LHCN-M2 (cell line): ENCODE results near the gene CMTM8. TPM values are rescaled to one million over a fixed set of nuclear protein-coding genes. Genes with fewer than 3 reads are reported as not detected.
A peak's percentile ranks its signal among the peaks of the same experiment; 100 is the strongest.
"Not testable (repeated sequence)": the region's sequence is repeated elsewhere in the genome, so short reads cannot be mapped to it uniquely, and the experiment has no call there.

Experiments used
- DNase-seq: peaks from one replicate; pipeline ENCODE4 v3.0.0-alpha.2; 2012; ENCODE audit warnings: low read depth
- total RNA-seq: library from RNA; depleted of rRNA; stranded (reverse); fragments of >200 nt; gene quantifications from 2 replicates; pipeline ENCODE4 v1.2.3, GENCODE V29; 2014

Gene CMTM8
- total RNA-seq, 1 experiment from 2014 or later, result 7.1 TPM

DNA sequence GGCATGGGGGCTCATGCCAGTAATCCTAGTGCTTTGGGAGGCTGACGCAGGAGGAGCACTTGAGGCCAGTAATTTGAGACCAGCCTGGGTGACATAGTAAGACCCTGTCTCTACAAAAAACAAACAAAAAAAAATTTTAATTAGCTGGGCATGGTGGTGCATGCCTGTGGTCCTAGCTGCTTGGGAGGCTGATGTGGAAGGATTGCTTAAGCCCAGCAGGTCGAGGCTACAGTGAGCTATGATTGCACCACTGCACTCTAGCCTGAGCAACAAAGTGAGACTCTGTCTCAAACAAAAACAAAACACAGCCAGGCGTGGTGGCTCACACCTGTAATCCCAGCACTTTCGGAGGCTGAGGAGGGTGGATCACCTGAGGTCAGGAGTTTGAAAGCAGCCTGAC lies 9.7 kb upstream of the CMTM8 start:
- DNase-seq, result not testable (repeated sequence)

DNA sequence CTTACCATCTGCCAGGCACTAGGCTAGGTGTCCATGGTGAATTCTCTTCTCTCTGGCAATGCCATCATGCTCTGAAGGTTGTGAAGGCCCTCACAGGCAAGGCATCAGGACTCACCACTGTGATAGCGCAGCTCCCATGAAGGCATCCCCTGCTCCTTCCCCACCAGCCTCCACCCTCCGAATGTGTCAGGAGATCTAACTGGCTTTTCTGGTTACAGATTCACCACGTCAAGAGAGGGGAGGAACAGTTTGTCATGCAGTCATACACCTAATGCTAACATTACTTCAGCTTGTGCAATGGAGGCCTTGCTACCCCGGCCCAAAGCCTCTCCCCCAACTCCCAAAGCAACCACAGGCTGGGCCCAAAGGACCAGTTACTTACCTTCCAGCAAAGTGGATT lies 8.9 kb upstream of the CMTM8 start:
- no peak for DNase-seq

- DNase-seq, result no peak
These were observed 2.1 kb upstream of the CMTM8 start for GRCh38 chr3:32236377-32236776.

- DNase-seq, result no peak
These were observed 619 bp upstream of the CMTM8 start for GRCh38 chr3:32237670-32238452.

- no peak for DNase-seq
These were observed 1.1 kb downstream of the CMTM8 start for GRCh38 chr3:32239307-32240158.

DNA sequence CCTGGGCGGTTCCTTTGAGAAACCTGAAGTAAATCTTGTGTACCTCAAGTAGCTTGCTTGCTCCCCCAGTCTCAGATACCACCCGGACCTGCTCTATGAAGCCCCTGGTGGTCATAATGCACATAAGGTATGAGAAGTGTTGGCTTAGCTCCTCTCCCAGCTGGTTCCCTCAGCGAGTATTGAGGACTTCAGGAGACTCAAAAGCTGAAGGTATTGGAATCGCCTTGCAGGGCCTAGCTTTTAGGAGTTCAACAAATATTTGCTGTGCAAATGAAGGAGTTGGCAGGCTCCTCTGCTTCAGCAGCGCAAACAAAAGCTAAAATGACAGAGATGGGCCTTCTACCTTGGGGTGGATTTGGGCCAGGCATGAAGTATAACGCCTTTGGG lies 1.7 kb downstream of the CMTM8 start:
- DNase-seq, result peak; percentile 52

DNA sequence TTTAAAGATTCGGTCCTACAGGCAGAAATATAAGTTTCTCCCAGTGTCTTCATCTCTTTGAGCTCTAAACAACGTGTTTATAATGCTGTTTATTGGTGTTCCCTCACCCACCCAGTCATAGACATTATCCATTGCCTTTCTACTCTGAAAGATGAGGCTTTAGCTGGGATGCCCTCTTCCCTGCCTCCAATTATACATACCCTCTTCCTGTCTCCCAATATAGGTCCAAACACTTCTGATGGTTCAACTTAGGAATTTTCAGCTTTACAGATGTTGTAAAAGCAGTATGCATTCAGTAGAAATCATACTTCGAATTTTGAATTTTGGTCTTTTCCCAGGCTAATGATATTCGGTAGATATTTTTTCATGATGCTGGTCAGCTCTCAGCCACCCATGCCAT lies 2.6 kb downstream of the CMTM8 start:
- no peak for DNase-seq

GRCh38 chr3:32243519-32243918 lies 5.0 kb downstream of the CMTM8 start:
- no peak for DNase-seq

DNA sequence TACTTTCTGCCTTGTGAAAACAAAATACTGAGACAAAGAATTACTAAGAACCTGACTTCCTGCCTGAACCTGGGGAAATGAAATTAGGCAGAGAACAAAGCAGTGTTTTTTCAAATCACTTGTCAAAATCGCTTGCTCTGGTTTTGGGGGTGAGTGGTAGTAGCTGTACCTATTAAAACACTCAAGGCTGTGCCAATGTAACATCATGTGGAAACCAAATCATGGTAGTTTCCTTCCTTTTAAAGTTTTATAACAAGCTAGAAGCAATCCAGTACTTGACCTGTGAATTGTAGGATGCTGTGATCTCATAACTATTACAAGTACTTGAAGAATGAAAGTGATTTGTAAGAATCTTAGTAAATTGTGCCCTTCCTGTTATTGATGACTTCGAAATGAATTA lies 6.7 kb downstream of the CMTM8 start:
- no peak for DNase-seq

DNA sequence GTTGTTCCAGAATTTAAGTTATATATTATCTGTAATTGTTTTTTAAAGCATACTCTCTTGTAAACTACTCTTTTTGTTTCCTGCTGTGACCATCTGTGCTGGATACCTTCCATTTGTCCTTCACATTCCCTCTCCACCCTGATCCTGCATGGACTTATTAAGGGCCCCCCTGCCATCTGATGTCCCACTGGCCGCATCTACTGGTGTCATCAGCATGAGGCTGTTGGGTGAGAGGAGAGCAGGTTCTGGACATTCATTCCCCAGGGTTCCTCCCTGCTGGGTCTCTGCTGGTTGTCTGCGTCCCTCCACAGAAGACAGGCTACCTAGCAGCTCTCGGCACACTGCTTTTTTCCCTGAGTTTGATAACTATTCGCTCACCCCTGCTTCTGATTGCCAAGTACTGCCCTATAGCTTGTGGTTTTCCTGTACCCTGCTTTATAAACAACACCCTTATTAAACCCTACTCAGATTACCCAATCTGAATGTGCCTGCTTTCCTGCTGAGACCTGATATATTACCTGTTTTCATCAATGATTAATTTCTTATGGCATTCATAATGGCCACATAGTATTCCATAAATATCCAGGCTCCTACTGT lies 7.7 kb downstream of the CMTM8 start:
- DNase-seq, result no peak

- peak; percentile 97 for DNase-seq
These were observed 10.8 kb downstream of the CMTM8 start for GRCh38 chr3:32249184-32249782.

DNA sequence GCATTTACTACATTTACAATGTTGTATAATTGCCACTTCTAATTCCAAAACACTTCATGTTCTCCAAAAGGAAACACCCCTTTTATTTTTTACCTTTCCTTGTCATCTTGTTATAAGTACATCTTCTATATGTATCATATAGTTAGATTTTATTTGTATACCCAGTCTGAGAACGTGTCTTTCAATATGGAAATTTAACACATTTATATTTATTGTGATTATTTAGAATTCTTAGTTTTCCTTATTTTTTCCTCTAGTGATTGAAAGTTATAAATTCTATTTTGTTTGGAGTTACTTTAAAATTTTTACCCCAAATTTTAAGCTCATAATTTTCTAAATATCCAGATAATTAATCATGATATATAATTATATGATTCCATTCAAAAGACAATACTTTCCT lies 15.8 kb downstream of the CMTM8 start:
- DNase-seq, result no peak

GRCh38 chr3:32255345-32255744 lies 16.9 kb downstream of the CMTM8 start:
- no peak for DNase-seq

DNA sequence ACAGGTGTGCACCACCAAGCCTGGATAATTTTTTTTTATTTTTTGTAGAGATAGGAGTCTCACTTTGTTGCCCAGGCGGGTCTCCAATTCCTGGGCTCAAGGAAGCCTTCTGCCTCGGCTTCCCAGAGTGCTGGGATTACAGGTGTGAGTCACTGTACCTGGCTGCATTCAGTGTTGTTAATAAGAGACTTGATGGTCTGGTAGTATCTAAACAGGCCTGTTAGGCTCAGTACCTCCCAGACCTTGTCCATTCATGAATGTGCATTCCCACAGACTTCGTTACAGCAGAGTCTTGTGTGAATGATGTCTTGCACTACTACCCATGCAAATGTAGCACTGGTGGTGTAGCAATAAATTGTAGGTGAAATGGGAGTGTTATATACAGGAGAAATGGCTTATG lies 17.7 kb downstream of the CMTM8 start:
- no peak for DNase-seq

GRCh38 chr3:32257042-32257441 lies 18.6 kb downstream of the CMTM8 start:
- peak; percentile 75 for DNase-seq

- peak; percentile 39 for DNase-seq
These were observed 19.4 kb downstream of the CMTM8 start for GRCh38 chr3:32257641-32258438.

- DNase-seq, result no peak
These were observed 20.4 kb downstream of the CMTM8 start for GRCh38 chr3:32258869-32259268.

DNA sequence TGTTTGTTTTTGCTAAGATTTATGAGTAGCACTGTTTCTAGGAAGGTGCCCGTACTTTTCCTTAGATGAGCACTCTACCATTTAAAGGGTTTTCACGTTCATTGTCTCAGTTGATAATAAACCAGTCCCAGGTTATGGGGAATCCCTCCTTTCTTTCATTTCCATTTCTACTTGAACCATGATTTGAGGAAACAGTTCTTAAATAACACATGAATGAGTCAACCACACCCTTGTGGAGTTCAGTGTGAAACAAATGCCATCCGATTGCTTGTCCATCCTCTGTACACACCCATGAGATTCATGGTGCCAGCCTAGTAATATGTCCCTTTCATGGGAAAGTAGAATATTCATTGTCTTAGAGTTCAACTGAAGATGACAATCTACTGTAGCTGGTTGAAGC lies 23.1 kb downstream of the CMTM8 start:
- peak; percentile 26 for DNase-seq

DNA sequence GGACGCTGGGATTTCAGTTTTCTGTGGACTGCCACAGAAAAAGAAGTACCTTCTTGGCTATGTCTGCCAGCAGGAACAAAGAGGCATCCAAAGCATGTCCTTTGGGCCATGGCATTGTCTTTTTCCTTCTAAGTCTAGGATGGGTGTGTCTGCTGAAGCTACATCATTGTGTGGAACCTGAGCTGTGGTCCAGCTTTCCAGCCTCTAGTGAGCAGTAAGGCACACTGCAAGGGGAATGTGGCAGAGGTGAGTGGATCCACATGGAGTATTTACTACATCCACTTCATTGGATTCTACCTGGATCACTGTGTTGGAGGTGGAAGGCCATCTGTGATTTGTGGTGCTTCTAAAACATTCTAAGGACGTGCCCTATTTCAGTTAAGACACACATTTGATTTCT lies 23.7 kb downstream of the CMTM8 start:
- DNase-seq, result no peak

DNA sequence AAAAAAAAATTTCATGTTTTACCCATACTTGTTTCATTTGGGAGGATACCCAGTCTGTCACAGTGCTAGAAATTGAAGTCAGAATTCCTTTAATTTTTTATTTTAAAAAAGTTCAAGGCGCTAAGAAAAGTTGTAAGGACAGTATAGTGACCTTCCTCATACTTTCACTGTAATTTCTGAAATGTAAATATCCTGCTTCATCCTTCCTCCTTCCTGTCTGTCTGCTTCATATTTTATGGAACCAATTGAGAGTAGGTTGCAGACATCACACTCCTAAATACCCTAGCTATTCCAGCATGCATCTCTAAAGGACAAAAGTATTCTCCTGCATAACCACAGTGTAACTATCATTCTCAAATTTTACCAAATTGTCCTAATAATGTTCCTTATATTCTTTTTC lies 35.8 kb downstream of the CMTM8 start:
- DNase-seq, result no peak

- DNase-seq, result no peak
These were observed 37.0 kb downstream of the CMTM8 start for GRCh38 chr3:32275506-32275905.
